ENCODE results near the gene BEST1.

Gene BEST1

DNA sequence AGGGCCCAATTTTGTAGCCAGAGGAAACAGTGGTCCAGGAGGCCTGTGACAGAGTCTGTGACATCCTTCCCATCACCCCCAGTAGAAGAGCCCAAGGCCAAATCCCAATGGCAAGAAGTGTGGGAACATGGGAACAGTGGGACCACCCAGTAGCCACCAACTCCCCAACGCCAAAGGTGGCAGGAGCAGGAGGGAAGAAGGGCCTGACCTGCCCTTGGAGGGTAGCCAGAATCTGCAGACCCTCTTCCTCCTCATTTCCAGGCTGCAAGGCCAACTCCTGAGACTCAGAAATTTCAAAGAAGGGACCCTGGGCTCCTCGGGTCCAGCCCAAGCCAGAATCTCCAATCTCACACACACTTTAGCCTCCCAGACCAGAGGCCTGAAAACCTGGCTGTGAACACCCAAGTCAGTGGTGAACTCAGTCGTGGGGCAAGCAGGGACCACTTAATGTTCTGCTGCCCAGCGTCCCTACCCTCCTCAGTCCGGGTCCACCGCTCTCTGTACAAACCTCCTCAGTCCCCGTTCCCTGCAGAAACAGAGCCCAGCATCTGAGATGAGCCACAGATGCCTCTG is 38.9 kb upstream of the BEST1 start:
- H3K27me3 Mint-ChIP-seq = peaks cover 44% of the 10 kb centered on the region
- peak overlapping the region; percentile 85 for H3K27ac Mint-ChIP-seq

DNA sequence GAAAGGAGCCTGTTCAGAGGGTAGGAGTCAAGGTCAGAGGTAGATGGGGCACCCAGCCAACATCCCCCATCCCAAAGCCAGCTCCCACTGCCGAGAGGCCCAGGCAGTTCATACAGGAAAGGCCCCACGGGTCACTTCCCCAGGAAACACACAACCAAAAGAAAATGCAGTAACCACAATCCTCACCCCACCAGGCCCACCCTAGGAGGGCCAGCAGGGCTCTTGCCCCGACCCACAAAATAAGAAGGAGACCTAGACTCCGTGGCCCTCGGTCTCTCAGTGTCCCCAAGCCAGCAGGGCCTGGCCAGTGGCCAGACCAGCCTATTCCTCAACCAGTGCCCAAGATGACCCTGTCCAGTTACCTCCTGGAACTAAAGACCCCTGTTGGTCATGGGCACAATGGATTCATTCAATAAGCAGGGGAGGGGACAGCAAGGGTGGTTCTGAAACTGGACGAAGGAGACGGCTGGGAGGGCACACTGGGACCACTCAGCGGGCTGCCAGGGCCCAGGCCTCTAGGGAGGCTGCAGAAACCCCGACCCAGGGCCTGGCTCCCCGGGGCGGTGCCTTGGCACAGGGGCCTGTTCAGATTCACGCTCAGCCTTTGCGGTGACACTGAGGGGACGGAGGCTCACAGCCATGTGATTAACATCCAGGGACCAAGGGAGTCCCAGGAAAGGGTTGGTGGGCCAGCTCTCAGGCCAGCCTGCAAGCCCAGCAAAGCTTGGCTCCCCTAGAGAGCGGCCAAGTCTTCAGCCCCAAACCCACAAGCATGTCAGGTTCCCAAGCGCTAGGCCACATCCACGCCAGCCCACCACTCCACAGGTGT is 38.2 kb upstream of the BEST1 start:
- Mint-ChIP-seq H3K4me1 (ENCODE audit: low read depth) (peaks cover 73% of the 10 kb centered on the region), H3K36me3 (ENCODE audit: low read depth) (peaks cover 24% of the 10 kb centered on the region), H3K9me3 (no peaks in the 10 kb centered on the region), H3K27ac (peak overlapping the region; percentile 85), H3K4me3 (peak overlapping the region; percentile 39), H3K27me3 (peaks cover 45% of the 10 kb centered on the region)
- intact Hi-C loops (cut with micrococcal nuclease) = no loop called here

More for the DNA sequence above, 38.9 kb upstream of the BEST1 start:
- Mint-ChIP-seq H3K4me3 (peak overlapping the region; percentile 39), H3K9me3 (no peaks in the 10 kb centered on the region), H3K4me1 (ENCODE audit: low read depth) (peaks cover 67% of the 10 kb centered on the region), H3K36me3 (ENCODE audit: low read depth) (peaks cover 26% of the 10 kb centered on the region)
- intact Hi-C loops (cut with micrococcal nuclease) = no loop called here

DNA sequence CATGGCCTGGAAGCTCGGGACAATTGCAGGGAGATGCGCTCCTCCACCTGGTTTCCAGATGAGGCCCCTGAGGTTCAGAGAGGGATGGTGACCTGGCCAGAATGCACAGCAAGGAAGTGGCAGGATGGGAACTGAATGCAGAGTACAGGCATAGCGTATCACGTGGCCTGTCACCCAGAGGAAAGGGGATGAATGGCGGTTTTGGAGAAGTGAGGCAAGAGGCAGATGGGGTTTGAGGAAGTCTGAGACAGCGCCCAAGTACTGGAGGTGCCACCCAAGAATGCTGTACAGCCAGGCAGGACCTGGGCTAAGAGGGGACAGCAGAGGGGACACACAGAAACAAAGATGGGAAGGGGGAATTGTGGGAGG is 37.6 kb upstream of the BEST1 start:
- Mint-ChIP-seq H3K27me3 (peaks cover 46% of the 10 kb centered on the region), H3K4me1 (ENCODE audit: low read depth) (peaks cover 74% of the 10 kb centered on the region), H3K9me3 (no peaks in the 10 kb centered on the region), H3K4me3 (peak overlapping the region; percentile 55), H3K36me3 (ENCODE audit: low read depth) (peaks cover 20% of the 10 kb centered on the region), H3K27ac (peak overlapping the region; percentile 85)
- intact Hi-C loops (cut with micrococcal nuclease) = no loop called here

DNA sequence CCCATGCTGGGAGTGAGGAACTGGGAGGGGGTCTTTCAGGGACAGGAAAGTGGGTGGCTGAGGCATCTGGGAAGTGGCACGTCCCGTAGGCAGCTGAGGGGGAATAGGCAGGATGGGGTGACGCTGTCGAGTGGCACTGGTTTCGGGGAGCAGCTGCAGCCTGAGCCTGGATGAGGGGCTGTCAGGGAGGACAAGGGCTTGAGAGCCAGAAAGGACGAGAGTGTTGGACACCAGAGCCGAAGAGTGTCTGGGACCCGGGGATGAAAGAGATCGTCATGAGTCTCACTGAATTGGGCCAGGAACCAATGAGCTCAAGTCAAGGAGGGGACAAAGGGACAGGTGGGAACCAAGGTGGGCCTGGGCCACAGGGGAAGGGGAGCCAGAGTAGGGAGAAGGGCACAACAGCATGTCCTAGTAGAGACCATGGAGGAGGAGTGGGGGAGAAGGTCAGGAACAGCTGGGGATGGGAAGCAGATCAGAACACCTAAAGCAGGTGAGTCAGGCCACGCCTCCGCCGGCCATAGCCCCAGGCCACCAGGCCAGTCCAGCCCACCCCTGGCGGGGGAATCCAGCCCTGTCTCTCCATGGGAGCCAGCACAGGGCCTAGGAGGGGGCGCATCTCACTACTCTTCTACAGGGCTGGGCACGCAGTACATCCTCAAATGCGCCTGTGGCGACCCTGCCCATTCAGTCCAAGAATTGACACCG is 37.0 kb upstream of the BEST1 start:
- Mint-ChIP-seq H3K27me3 (peaks cover 48% of the 10 kb centered on the region), H3K4me3 (peak overlapping the region; percentile 55), H3K36me3 (ENCODE audit: low read depth) (peaks cover 17% of the 10 kb centered on the region), H3K9me3 (no peaks in the 10 kb centered on the region), H3K27ac (peak overlapping the region; percentile 85), H3K4me1 (ENCODE audit: low read depth) (peaks cover 80% of the 10 kb centered on the region)
- intact Hi-C loops (cut with micrococcal nuclease) = no loop called here

DNA sequence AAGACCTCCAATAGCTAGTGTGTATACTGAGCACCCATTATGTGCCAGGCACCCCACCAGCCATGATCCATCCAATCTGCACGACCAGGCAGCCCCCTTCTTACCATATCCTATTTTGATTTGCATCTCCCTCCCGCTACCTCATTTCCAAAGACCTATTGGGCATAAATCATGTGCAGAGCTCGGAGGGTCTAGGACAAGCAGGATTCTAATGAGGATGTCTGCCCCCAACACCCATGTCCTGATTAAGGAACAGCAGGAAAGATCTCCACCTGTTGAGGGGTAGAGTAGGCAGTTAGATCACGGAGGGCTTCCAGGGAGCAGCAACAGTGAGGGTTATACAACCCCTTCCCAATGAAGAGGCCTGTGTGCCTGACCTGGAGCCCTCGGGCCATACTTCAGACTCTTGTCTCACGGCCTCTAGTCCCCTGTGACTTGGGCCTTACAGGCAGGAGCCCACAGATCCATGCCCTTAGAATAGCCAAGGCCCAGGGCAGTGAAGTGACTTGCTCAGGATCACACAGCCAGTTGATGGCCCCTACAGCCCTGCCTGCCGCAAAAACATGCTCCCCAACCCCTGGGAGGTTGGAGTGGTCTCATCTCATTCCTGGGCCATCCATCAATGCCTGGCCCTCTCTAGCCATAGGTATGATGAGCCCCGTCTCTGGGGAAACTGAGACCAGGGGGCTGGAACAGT is 36.3 kb upstream of the BEST1 start:
- Mint-ChIP-seq H3K27ac (peak overlapping the region; percentile 51), H3K27me3 (peaks cover 55% of the 10 kb centered on the region), H3K36me3 (ENCODE audit: low read depth) (peaks cover 17% of the 10 kb centered on the region), H3K4me1 (ENCODE audit: low read depth) (peaks cover 81% of the 10 kb centered on the region), H3K4me3 (no peak overlapping the region), H3K9me3 (no peaks in the 10 kb centered on the region)
- intact Hi-C loops (cut with micrococcal nuclease) = no loop called here

DNA sequence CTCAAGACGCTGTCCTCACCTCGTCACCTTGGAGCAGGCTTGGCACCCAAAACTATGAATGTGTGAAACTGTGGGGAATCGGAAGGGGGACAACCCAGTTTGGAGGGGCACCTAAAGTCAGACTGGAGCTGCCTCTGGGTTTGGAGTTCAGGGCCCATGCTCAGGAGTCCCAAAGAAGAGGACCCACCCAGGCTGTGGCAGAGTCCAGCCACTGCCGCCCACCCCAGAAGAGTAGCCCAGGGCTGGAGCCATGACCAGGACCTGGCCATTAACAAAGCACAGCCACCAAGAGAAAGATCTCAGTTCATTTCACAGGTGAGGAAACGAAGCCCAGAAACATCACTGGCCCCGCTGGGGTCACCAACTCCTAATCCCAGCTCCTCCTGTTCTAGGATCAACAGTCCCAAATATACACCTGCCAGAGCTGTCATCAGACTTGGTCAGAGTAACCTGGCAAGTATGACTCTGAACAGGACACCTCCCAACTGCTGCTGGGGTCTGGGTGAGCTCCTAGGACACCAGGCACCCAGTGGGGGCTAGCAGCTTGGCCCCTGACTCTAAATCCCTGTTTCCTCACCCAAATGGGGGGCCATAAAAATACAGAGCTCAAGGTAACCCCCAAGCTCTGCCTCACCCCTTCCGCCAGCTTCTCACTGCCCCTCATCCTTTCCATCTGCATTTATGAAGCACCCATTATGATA is 35.5 kb upstream of the BEST1 start:
- Mint-ChIP-seq H3K4me1 (ENCODE audit: low read depth) (peaks cover 79% of the 10 kb centered on the region), H3K4me3 (no peak overlapping the region), H3K9me3 (no peaks in the 10 kb centered on the region), H3K27me3 (peaks cover 62% of the 10 kb centered on the region), H3K36me3 (ENCODE audit: low read depth) (peaks cover 17% of the 10 kb centered on the region), H3K27ac (peak overlapping the region; percentile 51)
- intact Hi-C loops (cut with micrococcal nuclease) = no loop called here

DNA sequence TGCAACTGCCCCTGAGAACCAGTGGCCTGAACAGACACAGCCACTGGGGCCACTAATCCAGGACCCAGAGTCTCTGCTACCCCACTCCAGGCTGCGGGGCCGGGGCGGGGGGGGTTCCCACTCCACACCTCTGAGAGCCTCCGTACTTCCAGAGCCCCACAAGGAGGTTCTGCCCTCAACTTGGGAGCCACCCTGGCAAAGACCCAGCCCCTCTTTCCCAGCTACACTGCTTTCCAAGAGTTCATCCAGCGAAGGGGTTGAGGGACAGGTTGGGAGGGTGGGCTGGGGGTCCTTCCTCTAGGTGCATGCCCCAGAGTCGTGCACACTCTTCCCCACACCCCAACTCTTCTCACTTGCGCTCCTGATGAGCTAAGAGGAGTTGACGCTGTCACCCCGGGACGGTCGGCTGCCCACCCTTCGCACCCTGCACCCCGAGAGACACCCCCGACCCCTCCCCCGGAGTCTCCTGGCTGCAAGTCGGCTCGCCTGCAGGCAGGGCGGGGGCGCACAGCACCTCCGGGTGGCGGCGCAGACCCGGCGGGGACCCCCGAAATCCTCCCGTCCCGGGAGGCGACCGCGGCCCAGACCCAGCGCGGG is 33.3 kb upstream of the BEST1 start:
- H3K9me3 Mint-ChIP-seq = no peaks in the 10 kb centered on the region
- peak overlapping the region; percentile 83 for H3K4me3 Mint-ChIP-seq
- intact Hi-C loops (cut with micrococcal nuclease) = no loop called here
- H3K27me3 Mint-ChIP-seq = peaks cover 65% of the 10 kb centered on the region
- peaks cover 17% of the 10 kb centered on the region for H3K36me3 Mint-ChIP-seq (ENCODE audit: low read depth)
- peak overlapping the region; percentile 23 for H3K27ac Mint-ChIP-seq
- peaks cover 80% of the 10 kb centered on the region for H3K4me1 Mint-ChIP-seq (ENCODE audit: low read depth)

DNA sequence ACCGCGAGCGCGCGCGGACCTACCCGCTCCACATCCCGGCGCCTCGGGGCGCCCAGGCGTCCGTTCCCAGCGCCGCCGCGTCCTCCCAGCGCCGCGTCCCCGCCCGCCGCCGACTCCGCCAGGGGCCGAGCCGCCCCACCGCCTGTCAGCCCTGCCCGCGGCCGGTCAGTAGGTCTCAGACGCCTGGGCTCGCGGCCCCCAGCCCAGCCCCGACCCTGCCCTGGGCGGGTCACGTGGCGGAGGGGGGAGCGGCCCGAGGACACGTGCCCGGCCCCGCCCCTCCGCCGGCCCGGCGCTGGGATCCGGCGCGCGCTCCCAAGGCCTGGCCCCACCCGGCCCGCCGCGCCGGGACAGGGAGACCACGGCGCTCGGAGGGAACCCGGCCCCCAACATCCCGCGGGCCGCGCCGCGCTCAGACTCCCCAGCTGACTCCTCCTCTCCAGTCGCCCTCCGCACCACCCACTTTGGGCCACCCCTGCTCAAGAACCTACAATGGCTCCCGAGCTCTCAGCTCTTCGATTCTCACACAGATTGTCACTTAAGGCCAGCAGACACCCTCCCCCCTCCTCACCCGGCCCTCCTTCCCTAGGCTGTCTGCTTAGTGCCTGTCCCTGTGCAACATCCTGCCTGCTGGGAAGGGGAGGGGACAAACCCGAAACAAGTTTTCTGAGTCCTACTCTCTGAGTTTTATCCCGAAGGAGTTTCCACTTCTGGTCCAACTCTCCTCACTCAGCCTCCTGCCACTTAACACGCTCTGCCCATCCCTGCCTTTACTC is 32.6 kb upstream of the BEST1 start, which contains the start of gene RAB3IL1:
RAB3IL1 (minus strand) TSS at position 233 of the 776 bp plus-strand sequence; CDS start at position 34, 199 bp downstream.
- Mint-ChIP-seq H3K27ac (peak within 1 kb of the TSS; percentile 83), H3K4me3 (peak within 1 kb of the TSS; percentile 83), H3K9me3 (no peaks in the 10 kb centered on the region), H3K36me3 (ENCODE audit: low read depth) (peaks cover 17% of the 10 kb centered on the region), H3K4me1 (ENCODE audit: low read depth) (peaks cover 77% of the 10 kb centered on the region), H3K27me3 (peaks cover 65% of the 10 kb centered on the region)
- intact Hi-C loops (cut with micrococcal nuclease) = no loop called here

DNA sequence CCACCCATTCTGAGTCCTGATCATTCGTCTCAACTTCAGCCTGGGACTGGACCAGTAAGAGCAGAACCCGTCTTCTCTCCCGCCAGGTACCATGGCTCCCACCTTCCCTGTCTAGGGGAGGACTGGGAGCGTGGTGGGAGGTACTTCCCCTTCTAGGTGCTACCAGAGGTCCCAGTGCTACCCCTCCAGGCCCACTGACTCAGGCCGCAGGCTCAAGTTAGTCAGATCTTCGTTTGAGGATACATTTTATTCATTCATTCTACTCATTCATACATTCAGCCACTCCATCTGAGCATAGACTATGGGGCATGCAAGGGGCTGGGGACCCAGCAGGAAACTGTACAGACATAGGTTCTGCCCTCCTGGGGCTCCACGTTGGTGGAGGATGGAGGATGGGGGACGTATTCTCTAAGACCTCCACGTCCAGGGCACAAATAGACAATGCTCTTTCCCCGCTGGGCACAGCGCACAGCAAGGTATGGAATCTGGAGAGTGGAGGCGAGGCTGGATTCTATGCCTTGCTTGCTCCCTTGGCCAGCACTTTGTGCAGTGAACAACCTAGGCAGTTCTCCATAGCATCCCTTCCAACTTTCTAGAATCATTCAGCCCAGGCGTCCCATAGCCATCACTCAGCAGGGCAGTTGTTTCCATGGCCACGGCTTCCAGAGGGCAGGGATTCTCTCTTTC is 31.8 kb upstream of the BEST1 start:
- intact Hi-C loops (cut with micrococcal nuclease) = no loop called here
- Mint-ChIP-seq H3K27ac (peak overlapping the region; percentile 83), H3K27me3 (peaks cover 62% of the 10 kb centered on the region), H3K9me3 (no peaks in the 10 kb centered on the region), H3K36me3 (ENCODE audit: low read depth) (peaks cover 8% of the 10 kb centered on the region), H3K4me3 (peak overlapping the region; percentile 83), H3K4me1 (ENCODE audit: low read depth) (peaks cover 77% of the 10 kb centered on the region)

DNA sequence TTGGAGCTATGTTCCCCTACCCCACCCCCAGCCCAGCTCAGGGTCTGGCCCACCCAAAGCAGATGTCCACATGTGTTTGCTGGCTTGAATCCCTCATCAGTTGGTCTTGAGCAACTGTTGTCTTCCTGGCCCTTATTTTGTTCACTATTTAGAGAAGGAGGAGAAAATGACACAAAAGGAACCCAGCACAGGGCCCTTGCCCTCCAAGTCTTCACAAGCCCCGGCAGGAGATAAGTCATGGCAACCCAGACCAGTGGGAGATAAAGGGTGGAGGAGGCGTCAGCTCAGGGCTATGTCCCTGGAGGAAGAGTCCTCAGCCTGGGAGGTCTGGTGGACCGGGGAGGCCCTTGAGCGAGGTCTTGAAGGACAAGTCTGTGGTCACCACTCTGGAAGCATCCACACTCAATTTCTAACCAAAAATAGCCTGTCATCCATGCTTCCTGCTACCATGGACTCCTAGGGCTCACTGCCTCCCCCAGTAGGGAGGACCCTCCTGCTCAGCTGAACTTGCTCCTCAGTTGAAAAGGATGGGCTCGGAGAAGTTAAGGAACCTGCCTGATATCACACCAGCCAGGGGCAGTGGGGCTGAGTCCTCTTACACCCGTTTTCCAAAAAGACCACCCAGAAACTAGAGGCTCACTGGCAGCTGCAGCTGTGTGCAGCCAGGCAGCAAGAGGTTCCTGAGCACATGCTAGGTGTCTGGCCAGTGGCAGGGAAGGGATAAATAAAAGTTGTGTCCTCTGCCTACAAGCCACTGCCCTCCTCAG is 31.0 kb upstream of the BEST1 start:
- Mint-ChIP-seq H3K27ac (peak overlapping the region; percentile 83), H3K9me3 (no peaks in the 10 kb centered on the region), H3K36me3 (ENCODE audit: low read depth) (peaks cover 6% of the 10 kb centered on the region), H3K4me1 (ENCODE audit: low read depth) (peaks cover 77% of the 10 kb centered on the region), H3K27me3 (peaks cover 60% of the 10 kb centered on the region), H3K4me3 (no peak overlapping the region)
- intact Hi-C loops (cut with micrococcal nuclease) = no loop called here

DNA sequence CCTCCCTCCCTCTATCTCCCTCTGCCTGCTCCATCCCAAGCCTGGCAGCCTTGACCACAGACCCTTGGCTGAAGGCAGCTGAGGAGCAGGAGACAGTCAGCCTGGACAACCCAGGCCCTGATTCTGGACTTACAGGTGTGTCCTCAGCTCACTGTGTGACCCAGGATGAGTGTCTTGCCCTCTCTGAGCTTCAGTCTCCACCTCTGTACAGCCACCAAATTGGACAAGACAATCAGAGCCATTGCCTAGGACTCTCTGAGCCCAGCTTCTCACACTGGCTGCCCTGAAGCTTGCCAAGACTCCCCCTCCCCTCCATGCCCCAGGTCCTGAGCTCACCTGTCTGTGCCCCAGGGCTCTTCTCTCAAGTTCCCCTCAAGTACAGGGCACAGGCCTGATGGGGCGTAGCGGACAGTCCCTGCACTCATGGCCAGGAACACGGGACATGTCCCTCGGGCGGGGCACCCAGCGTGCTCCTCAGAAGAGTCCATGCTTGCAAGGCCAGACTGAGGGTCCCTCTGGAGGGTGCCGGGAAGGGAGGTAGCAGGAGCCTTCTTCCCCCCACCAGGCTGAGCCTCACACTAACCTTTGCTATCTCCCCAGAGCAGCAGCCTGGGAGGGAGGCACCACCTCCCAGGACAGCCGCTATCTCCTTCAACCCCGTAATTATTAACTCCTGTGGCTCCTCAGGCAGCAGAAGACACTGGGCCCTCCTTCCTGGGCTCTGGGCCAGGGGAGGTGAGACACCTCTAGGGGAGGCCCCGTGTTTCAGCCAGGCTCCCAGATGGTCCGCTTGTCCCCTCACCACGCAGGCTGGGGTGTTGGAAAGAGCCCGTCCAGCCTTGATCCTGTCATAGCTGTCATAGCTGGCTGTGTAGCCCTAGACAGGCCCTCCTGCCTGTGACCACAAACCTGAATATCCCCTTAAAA is 30.2 kb upstream of the BEST1 start:
- H3K4me3 Mint-ChIP-seq = no peak overlapping the region
- H3K27me3 Mint-ChIP-seq = peaks cover 57% of the 10 kb centered on the region
- intact Hi-C loops (cut with micrococcal nuclease) = no loop called here
- H3K27ac Mint-ChIP-seq = no peak overlapping the region
- H3K9me3 Mint-ChIP-seq = no peaks in the 10 kb centered on the region
- H3K4me1 Mint-ChIP-seq (ENCODE audit: low read depth) = peaks cover 78% of the 10 kb centered on the region
- H3K36me3 Mint-ChIP-seq (ENCODE audit: low read depth) = peaks cover 6% of the 10 kb centered on the region

Data from dendritic cell treated with granulocyte-macrophage colony-stimulating factor and Interleukin-4, amounts not matched to agents 40 ng/mL and 50 ng/mL, for 4 days (primary cell).